NCI-H510A treated with DMSO at 0.1 percent for 48 hours (cell line): ENCODE data around the gene TTLL5.

ENCODE experiments used
- DNase-seq: peaks from one replicate; lab custom pipeline; 2025; lab: John Stamatoyannopoulos, UW

TTLL5 gene

DNA sequence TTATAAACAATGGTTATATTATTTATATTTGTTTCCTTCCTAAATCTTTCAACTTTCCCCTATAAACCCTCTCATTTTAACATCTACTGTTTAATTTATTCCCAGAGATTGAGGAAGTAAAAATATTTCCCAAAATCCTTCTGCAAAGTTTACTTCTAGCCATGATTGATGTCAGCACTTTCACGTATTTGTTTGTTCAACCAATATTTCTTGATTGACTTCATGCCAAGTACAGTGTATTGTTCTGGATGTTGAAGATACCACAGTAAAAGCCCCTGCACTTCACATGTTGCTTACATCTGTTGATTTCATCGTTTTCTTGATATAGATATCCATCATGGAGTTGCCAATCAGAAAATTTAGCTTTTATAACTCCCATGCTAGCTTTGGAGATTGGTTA, 81.8 kb downstream of the TTLL5 start:
- no peak for DNase-seq

- DNase-seq, result no peak
Observed at GRCh38 chr14:75747899-75748298, 86.9 kb downstream of the TTLL5 start.

DNA sequence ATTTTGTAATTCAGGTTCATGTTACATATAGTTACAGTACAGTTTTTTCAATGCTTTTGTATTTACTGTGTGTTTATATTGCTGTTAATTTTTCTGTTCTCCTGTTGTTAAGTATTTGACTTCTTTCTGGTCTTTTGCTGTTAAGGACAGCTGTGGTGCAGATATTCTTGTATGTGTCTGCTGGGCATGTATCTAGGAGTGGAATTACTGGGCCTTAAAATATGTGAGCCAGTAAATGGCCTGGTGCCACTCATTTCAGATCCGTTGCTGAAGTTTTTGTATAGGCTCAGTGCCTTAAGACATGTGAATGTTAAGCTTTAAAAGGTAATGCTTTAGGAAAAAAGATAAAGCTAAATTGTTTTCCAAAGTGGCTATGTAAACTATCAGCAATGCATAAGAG, 87.3 kb downstream of the TTLL5 start:
- DNase-seq, result no peak

DNA sequence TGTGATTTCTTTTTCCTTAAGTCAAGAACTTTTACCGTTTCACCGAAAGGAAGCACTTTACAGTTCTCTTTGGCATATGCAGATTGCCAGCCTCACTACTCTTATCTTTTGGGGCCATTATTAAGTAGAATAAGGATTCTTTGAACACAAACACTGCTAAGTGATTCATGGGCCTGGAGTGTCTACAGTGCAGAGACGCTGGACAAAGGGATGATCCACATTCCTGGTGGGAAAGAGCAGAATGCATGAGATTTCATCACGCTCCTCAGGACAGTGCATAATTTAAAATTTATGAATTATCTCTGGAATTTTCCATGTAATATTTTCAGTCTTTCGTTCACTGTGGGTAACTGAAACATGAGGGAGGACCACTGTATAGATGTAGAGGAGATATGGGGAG, 90.2 kb downstream of the TTLL5 start:
- DNase-seq, result no peak

DNA sequence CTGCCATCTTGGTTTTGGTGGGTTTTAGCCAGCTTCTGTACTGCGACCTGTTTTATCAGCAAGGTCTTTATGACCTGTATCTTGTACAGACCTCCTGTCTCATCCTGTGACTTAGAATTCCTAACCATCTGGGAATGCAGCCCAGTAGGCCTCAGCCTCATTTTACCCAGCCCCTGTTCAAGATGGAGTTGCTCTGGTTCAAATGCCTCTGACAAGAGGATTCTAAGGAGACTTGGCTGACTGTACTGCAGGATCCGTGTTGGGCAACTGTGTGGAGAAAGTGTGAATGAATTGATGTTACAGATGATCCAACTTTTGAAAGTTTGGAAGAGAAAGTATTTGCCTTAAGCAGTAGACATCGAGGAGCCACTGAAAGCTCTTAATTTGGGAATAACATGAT, 91.0 kb downstream of the TTLL5 start:
- DNase-seq, result no peak

- no peak for DNase-seq
Observed at GRCh38 chr14:75752907-75753594, 92.0 kb downstream of the TTLL5 start.

GRCh38 chr14:75753696-75754095, 92.7 kb downstream of the TTLL5 start:
- no peak for DNase-seq

- no peak for DNase-seq
Observed at GRCh38 chr14:75757644-75758402, 96.8 kb downstream of the TTLL5 start.

- no peak for DNase-seq
Observed at GRCh38 chr14:75764020-75764419, 103.0 kb downstream of the TTLL5 start.

GRCh38 chr14:75769047-75769685, 108.1 kb downstream of the TTLL5 start:
- no peak for DNase-seq

- no peak for DNase-seq
Observed at GRCh38 chr14:75770635-75771034, 109.6 kb downstream of the TTLL5 start.

- DNase-seq, result no peak
Observed at GRCh38 chr14:75771595-75771994, 110.5 kb downstream of the TTLL5 start.

GRCh38 chr14:75773046-75773445, 112.0 kb downstream of the TTLL5 start:
- DNase-seq, result no peak

DNA sequence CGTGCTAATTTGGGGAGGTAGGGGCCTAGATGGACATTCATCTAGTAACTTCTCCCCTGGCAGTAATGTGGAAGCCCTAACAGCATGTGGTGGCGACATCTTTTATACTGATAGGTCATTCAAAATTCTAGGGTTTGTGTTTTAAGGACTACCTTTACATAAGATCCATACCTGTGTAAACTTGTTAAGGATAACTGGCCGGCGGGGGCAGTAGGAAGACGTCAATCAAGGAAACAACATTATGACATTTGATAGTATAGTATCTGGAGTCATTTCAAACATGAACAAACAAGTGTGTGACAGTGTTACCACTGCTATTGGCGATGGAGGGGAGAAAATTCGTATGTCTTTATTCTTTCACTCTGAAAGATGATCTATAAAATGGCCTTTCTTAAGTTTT, 120.0 kb downstream of the TTLL5 start:
- DNase-seq, result no peak

- no peak for DNase-seq
Observed at GRCh38 chr14:75783184-75783583, 122.1 kb downstream of the TTLL5 start.

DNA sequence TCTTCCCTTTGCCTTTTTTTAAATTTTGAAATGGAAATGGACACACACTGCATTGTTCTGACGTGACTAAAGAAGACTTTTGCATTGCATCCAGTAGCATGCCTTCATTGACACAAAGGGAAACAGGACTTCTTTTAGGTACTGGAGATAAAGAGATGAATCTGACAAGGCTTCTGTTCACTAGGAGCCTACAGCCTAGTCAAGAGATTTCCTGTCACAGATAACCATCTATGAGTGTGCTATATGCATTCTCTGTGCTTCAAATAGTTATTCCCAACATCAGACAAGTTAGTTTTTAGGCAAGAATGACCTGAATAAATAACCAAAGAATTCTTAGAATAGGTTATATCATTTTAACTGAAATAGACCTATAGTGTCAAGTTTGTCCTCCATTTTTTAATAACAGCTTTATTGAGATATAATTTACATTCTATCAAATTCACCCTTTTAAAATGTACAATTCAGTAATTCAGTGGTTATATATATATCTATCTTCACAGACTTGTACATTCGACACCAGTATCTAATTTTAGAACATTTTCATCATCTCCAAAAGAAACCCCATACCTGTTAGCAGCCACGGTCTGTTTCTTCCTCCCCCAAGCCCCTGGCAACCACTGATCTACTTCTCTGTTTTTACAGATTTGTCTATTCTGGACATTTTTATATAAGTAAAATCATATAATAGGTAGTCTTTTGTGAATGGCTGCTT, 122.7 kb downstream of the TTLL5 start:
- no peak for DNase-seq

- DNase-seq, result no peak
Observed at GRCh38 chr14:75784314-75784686, 123.3 kb downstream of the TTLL5 start.

GRCh38 chr14:75793806-75794205, 132.8 kb downstream of the TTLL5 start:
- DNase-seq, result no peak

- DNase-seq, result no peak
Observed at GRCh38 chr14:75794615-75795038, 133.6 kb downstream of the TTLL5 start.

- no peak for DNase-seq
Observed at GRCh38 chr14:75800792-75801191, 139.7 kb downstream of the TTLL5 start.

DNA sequence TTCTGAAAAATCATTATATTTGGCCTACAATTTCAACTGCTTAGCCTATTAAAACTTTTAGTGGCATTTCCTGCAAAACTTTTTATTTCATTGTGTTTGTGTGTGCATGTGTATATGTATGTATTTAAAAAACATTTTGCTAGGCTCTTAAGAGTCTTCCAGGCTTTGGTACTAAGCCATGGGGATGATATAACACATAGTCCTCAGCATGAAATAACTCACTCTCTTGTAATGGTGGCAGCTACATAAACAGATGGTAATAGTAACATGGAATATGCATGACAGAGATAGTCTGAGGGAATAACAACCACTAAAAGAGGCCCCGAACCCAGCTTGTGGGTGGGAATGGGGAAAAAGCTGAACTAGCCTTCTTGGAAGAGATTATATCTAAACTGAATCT, 141.4 kb downstream of the TTLL5 start:
- no peak for DNase-seq

GRCh38 chr14:75803765-75804164, 142.7 kb downstream of the TTLL5 start:
- DNase-seq, result no peak
